Ovary (tissue), 3 donors: ENCODE data around the gene SSTR5.

ENCODE experiments used
- CTCF ChIP-seq, 3 donors: fragments of 450-650 bp in 2 of 3; fragments of 200-600 bp in 1 of 3; IDR thresholded peaks; one replicate each; pipeline versions ENCODE4 v1.5.1 to v1.8.0; 2016 to 2022; ENCODE audit warnings: antibody characterized with exemption in 3 of 3, mild to moderate bottlenecking in 1 of 3
- POLR2A ChIP-seq: fragments of 450-650 bp; IDR thresholded peaks from one replicate; pipeline ENCODE4 v1.6.1; 2017; ENCODE audit warnings: antibody characterized with exemption, mild to moderate bottlenecking, moderate library complexity
- donor health status: DM: no; HTN: no; CAD: no.

GRCh38 chr16:1034230-1035065, 38.1 kb upstream of the SSTR5 start:
- TF ChIP-seq CTCF (IDR thresholded peaks at IDR 0.05) (no peak), POLR2A (no peak)
